ENCODE results near the gene ADCYAP1R1. TPM values are rescaled to one million over a fixed set of nuclear protein-coding genes. Genes with fewer than 3 reads are reported as not detected.
A peak's percentile ranks its signal among the peaks of the same experiment; 100 is the strongest.

ADCYAP1R1 gene
- total and polyA plus RNA-seq, 2 of the 8 experiments (the other 6 are each of a cell fraction or from before 2014, with no cell fraction given): 14.4 to 14.6 TPM

- Histone ChIP-seq H3K4ac (replicated peaks; ENCODE audit: insufficient read length, low read depth, low read length) (no peak overlapping the region), H3K36me3 (ENCODE audit: control insufficient read depth in 2 of 4, insufficient read depth in 4 of 4, low read length in 3 of 4) (no peaks in the 10 kb centered on the region), H3K9me3 (ENCODE audit: insufficient read depth in 2 of 2, low read depth in 1 of 2, low read length in 1 of 2) (no peaks in the 10 kb centered on the region), H2BK120ac (replicated peaks; ENCODE audit: low read depth, low read length) (no peak overlapping the region), H3K14ac (ENCODE audit: insufficient read length) (no peak overlapping the region), H3K79me1 (ENCODE audit: low read depth, low read length) (0 out of 2 replicates have a peak, but pooled peaks cover 2% of the 10 kb centered on the region), H3K23ac (ENCODE audit: insufficient read length) (no peak overlapping the region), H3K4me2 (ENCODE audit: insufficient read depth in 1 of 2, low read depth in 2 of 2, low read length in 2 of 2) (no peak overlapping the region), H3K79me2 (ENCODE audit: control insufficient read depth in 1 of 2, insufficient read depth in 2 of 2, low read length in 2 of 2) (no peaks in the 10 kb centered on the region), H3K56ac (replicated peaks; ENCODE audit: insufficient read length, low read depth, low read length) (no peak overlapping the region), H4K8ac (ENCODE audit: extremely low read depth, insufficient read depth, low read length) (no peak overlapping the region; the same call in none of the 2 replicates), H4K5ac (ENCODE audit: insufficient read length, low read depth, low read length) (no peak overlapping the region), H2AFZ (ENCODE audit: low read length) (no peak overlapping the region), H2BK12ac (ENCODE audit: low read depth, low read length) (peak overlapping the region; percentile 60; the same call in 1 of the 2 replicates), H3K9ac (replicated peaks in 1 of 4; ENCODE audit: extremely low read depth in 1 of 4, low read depth in 3 of 4, low read length in 3 of 4) (no peak overlapping the region), H3K27ac (ENCODE audit: low read depth, low read length) (no peak overlapping the region), H2AK5ac (ENCODE audit: low read depth, low read length) (no peak overlapping the region), H2BK5ac (ENCODE audit: low read depth, low read length) (no peak overlapping the region; the same call in 1 of the 2 replicates), H3K4me3 (ENCODE audit: extremely low read depth in 1 of 4, insufficient read depth in 2 of 4, low read depth in 3 of 4, low read length in 4 of 4) (no peak overlapping the region), H2BK20ac (ENCODE audit: low read length) (no peak overlapping the region), H3K18ac (ENCODE audit: extremely low read depth, low read length) (no peak overlapping the region; the same call in 1 of the 2 replicates), H2BK15ac (ENCODE audit: low read length) (no peak overlapping the region), H4K20me1 (replicated peaks in 1 of 2; ENCODE audit: control insufficient read depth in 1 of 2, insufficient read depth in 2 of 2, low read length in 2 of 2) (peaks cover 0 to 10% of the 10 kb centered on the region in 2 experiments), H4K91ac (replicated peaks; ENCODE audit: insufficient read length, low read length) (no peak overlapping the region), H3K27me3 (replicated peaks in 1 of 4; ENCODE audit: control insufficient read depth in 3 of 4, extremely low read depth in 1 of 4, insufficient read depth in 3 of 4, low read length in 3 of 4) (no peaks in the 10 kb centered on the region), H3K4me1 (replicated peaks in 1 of 4; ENCODE audit: control insufficient read depth in 3 of 4, insufficient read depth in 4 of 4, low read length in 3 of 4) (peaks cover 0 to 4% (median 3%) of the 10 kb centered on the region in 4 experiments; a peak in 4 of 7 replicates), H3K23me2 (ENCODE audit: low read depth, low read length) (no peaks in the 10 kb centered on the region)
- DNase-seq (ENCODE audit: low read depth in 1 of 2, low spot score in 2 of 2): no peak
- CTCF ChIA-PET (ENCODE audit: partially characterized antibody): interaction anchor here (1.0 to 52.0 kb wide), 7 partner anchors 4 to 84 kb away, joined by 3 to 880 read pairs (median 215); partner anchors contain the start of gene ADCYAP1R1
- TF ChIP-seq E2F6 (IDR thresholded peaks at IDR 0.05) (no peak), EGR1 (IDR thresholded peaks at IDR 0.05; ENCODE audit: borderline replicate concordance, low read depth, low read length) (no peak), RBBP5 (IDR thresholded peaks at IDR 0.05; ENCODE audit: borderline replicate concordance, low read depth, low read length) (no peak)
- POLR2A ChIA-PET (ENCODE audit: partially characterized antibody): no interaction called here
- no peak for FAIRE-seq
- WGBS, 2 experiments (ENCODE audit: extremely low coverage in 1 of 2, insufficient coverage in 1 of 2, insufficient read length in 1 of 2, insufficient replicate concordance in 2 of 2, low coverage in 1 of 2, low lambda C conversion rate in 2 of 2, missing lambda C conversion rate in 1 of 2): 90% methylated on average over 8 of the region's 8 CpGs; no CpG with 5 or more reads in 1 of the 2 experiments
These were observed 10.8 kb downstream of the ADCYAP1R1 start for GRCh38 chr7:31062746-31063435.
